H9 (cell line): ENCODE measurements around the gene TSGA10IP. TPM values are rescaled to one million over a fixed set of nuclear protein-coding genes. Genes with fewer than 3 reads are reported as not detected.

Source experiments
- DNase-seq: peaks from one replicate; pipeline ENCODE4 v3.0.0-alpha.2; 2017
- H2AFZ ChIP-seq: one replicate; pipeline ENCODE4 v1.6.1; 2013; ENCODE audit warnings: mild to moderate bottlenecking, low read length, control low read depth, moderate library complexity
- H2AK5ac ChIP-seq: 2 replicates; pipeline ENCODE4 v1.6.1; 2013; ENCODE audit warnings: low read length, control low read depth, mixed read lengths; ENCODE audit not compliant: insufficient read length
- H2BK120ac ChIP-seq: one replicate; pipeline ENCODE4 v1.6.1; 2013; ENCODE audit warnings: low read depth, mild to moderate bottlenecking, low read length, control low read depth, inconsistent platforms; ENCODE audit not compliant: poor library complexity, severe bottlenecking
- H2BK12ac ChIP-seq: 2 replicates; pipeline ENCODE4 v1.6.1; 2013; ENCODE audit warnings: low read length, control low read depth, mixed read lengths, low read depth; ENCODE audit not compliant: insufficient read length
- H2BK15ac ChIP-seq: 2 replicates; pipeline ENCODE4 v1.6.1; 2013; ENCODE audit warnings: low read depth, low read length, control low read depth
- H2BK20ac ChIP-seq: one replicate; pipeline ENCODE4 v1.6.1; 2013; ENCODE audit warnings: low read depth, mild to moderate bottlenecking, low read length, control low read depth, inconsistent platforms; ENCODE audit not compliant: poor library complexity, severe bottlenecking
- H2BK5ac ChIP-seq: 2 replicates; pipeline ENCODE4 v1.6.1; 2013; ENCODE audit warnings: low read length, control low read depth, mixed read lengths; ENCODE audit not compliant: insufficient read length
- H3K14ac ChIP-seq: 2 replicates; pipeline ENCODE4 v1.6.1; 2013; ENCODE audit warnings: low read length, control low read depth; ENCODE audit not compliant: insufficient read depth
- H3K18ac ChIP-seq: 2 replicates; pipeline ENCODE4 v1.6.1; 2013; ENCODE audit warnings: low read depth, mild to moderate bottlenecking, mixed read lengths, low read length, control low read depth; ENCODE audit not compliant: insufficient read length
- H3K23ac ChIP-seq: 2 replicates; pipeline ENCODE4 v1.6.1; 2013; ENCODE audit warnings: low read length, control low read depth, mixed read lengths, low read depth; ENCODE audit not compliant: insufficient read length
- H3K23me2 ChIP-seq: 2 replicates; pipeline ENCODE4 v1.6.1; 2013; ENCODE audit warnings: low read depth, mild to moderate bottlenecking, mixed read lengths, low read length, control low read depth; ENCODE audit not compliant: insufficient read length, poor library complexity, severe bottlenecking
- H3K27ac ChIP-seq: 2 replicates; pipeline ENCODE4 v1.5.1; 2013; ENCODE audit warnings: low read length, control low read depth, mixed read lengths, low read depth; ENCODE audit not compliant: insufficient read length
- H3K27me3 ChIP-seq: 2 replicates; pipeline ENCODE4 v1.6.1; 2013; ENCODE audit warnings: low read length, control low read depth, inconsistent platforms; ENCODE audit not compliant: insufficient read depth
- H3K4ac ChIP-seq: 2 replicates; pipeline ENCODE4 v1.6.1; 2013; ENCODE audit warnings: low read depth, mild to moderate bottlenecking, control low read depth, inconsistent platforms, low read length, moderate library complexity
- H3K4me1 ChIP-seq: 2 replicates; pipeline ENCODE4 v1.6.1; 2013; ENCODE audit warnings: low read length, control low read depth, inconsistent platforms; ENCODE audit not compliant: insufficient read depth
- H3K4me2 ChIP-seq: 2 replicates; pipeline ENCODE4 v1.6.1; 2013; ENCODE audit warnings: low read length, control low read depth, mixed read lengths; ENCODE audit not compliant: insufficient read length, insufficient read depth
- H3K56ac ChIP-seq: 2 replicates; pipeline ENCODE4 v1.6.1; 2013; ENCODE audit warnings: low read depth, mild to moderate bottlenecking, mixed read lengths, low read length, control low read depth; ENCODE audit not compliant: insufficient read length
- H3K79me1 ChIP-seq: 2 replicates; pipeline ENCODE4 v1.6.1; 2013; ENCODE audit warnings: low read depth, mild to moderate bottlenecking, moderate library complexity, low read length, control low read depth, inconsistent platforms; ENCODE audit not compliant: insufficient read depth, poor library complexity, severe bottlenecking
- H3K79me2 ChIP-seq: 2 replicates; pipeline ENCODE4 v1.6.1; 2013; ENCODE audit warnings: low read length, control low read depth, inconsistent platforms; ENCODE audit not compliant: insufficient read depth
- H3K9ac ChIP-seq: 2 replicates; pipeline ENCODE4 v1.6.1; 2013; ENCODE audit warnings: low read length, control low read depth, mixed read lengths; ENCODE audit not compliant: insufficient read length; ENCODE audit errors: extremely low read depth
- H3K9me3 ChIP-seq: one replicate; pipeline ENCODE4 v1.6.1; 2013; ENCODE audit warnings: low read depth, low read length, inconsistent platforms; ENCODE audit not compliant: control insufficient read depth
- H3T11ph ChIP-seq: one replicate; pipeline ENCODE4 v1.6.1; 2013; ENCODE audit warnings: mild to moderate bottlenecking, low read length, control low read depth, inconsistent platforms
- H4K20me1 ChIP-seq: one replicate; pipeline ENCODE4 v1.6.1; 2013; ENCODE audit not compliant: control insufficient read depth, insufficient read length, insufficient read depth
- H4K5ac ChIP-seq: 2 replicates; pipeline ENCODE4 v1.6.1; 2013; ENCODE audit warnings: low read depth, mild to moderate bottlenecking, mixed read lengths, low read length, control low read depth; ENCODE audit not compliant: insufficient read length
- H4K8ac ChIP-seq: replicated peaks from 2 replicates; pipeline ENCODE4 v1.6.1; 2013; ENCODE audit warnings: low read length, control low read depth, mixed read lengths, low read depth; ENCODE audit not compliant: insufficient read length
- H4K91ac ChIP-seq: 2 replicates; pipeline ENCODE4 v1.6.1; 2013; ENCODE audit warnings: low read depth, mild to moderate bottlenecking, moderate library complexity, mixed read lengths, low read length, control low read depth; ENCODE audit not compliant: insufficient read length
- H3K27ac Mint-ChIP-seq, 3 experiments: 2 replicates in 2 of 3; 3 replicates in 1 of 3; pipeline ENCODE4 v1.8.0; 2020 to 2021; ENCODE audit warnings: mixed read lengths in 3 of 3, mild to moderate bottlenecking in 1 of 3, moderate library complexity in 1 of 3
- H3K27me3 Mint-ChIP-seq: 2 replicates; pipeline ENCODE4 v1.8.0; 2021; ENCODE audit warnings: low read depth, mild to moderate bottlenecking, moderate library complexity, mixed read lengths
- H3K36me3 Mint-ChIP-seq, 3 experiments: 2 replicates in 2 of 3; 3 replicates in 1 of 3; pipeline ENCODE4 v1.8.0; 2020 to 2021; ENCODE audit warnings: low read depth in 3 of 3, mixed read lengths in 3 of 3; ENCODE audit not compliant: insufficient read depth in 1 of 3
- H3K4me1 Mint-ChIP-seq, 2 experiments: 2 replicates each; pipeline ENCODE4 v1.8.0; 2020; ENCODE audit warnings: mixed read lengths in 2 of 2
- H3K4me3 Mint-ChIP-seq, 2 experiments: 2 replicates in 1 of 2; 3 replicates in 1 of 2; pipeline ENCODE4 v1.8.0; 2020 to 2021; ENCODE audit warnings: mild to moderate bottlenecking in 2 of 2, mixed read lengths in 2 of 2, moderate library complexity in 1 of 2
- H3K9me3 Mint-ChIP-seq, 2 experiments: 2 replicates in 1 of 2; 3 replicates in 1 of 2; pipeline ENCODE4 v1.8.0; 2020; ENCODE audit warnings: mild to moderate bottlenecking in 2 of 2, mixed read lengths in 2 of 2, moderate library complexity in 1 of 2
- WGBS: extraction: QIAGEN DNeasy Blood & Tissue Kit; methylation state at CpG from one replicate; pipeline ENCODE4 v1.1.7; 2013; ENCODE audit warnings: missing lambda C conversion rate, low lambda C conversion rate, mixed read lengths; ENCODE audit not compliant: insufficient read length; ENCODE audit errors: extremely low coverage; 5-methylcytosine and 5-hydroxymethylcytosine counted together
- total RNA-seq: library from RNA; stranded (reverse); gene quantifications from 2 replicates; pipeline ENCODE4 v1.2.1, GENCODE V29; 2021
- TF ChIP-seq, protein P1 (sequence below): fragments of 200-600 bp; sonication (generic); conservative IDR thresholded peaks from 3 replicates; pipeline ENCODE4 v1.8.0; 2021; ENCODE audit warnings: antibody characterized with exemption, mild to moderate bottlenecking

TSGA10IP gene
- total RNA-seq, 1 experiment from 2014 or later: 2.2 TPM

DNA sequence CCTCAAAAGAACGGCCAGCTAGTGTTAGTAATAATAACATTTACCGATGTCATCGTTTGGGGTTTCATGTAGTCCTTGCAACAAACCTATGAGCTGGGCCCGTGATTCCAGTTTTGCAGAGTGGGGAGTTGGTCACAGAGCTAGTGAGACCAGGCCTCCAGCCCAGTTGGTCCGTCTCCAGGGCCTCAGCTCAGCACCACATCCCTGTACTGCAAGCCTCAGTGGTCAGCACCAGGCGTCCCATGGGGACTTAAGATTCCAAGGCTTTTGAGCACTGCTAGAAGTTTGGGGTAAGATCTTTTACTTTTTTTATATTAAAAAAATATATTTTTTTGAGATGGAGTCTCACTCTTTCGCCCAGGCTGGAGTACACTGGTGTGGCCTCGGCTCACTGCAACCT is 1.1 kb upstream of the TSGA10IP start:
- Mint-ChIP-seq H3K9me3 (no peaks in the 10 kb centered on the region; a peak in 1 of 5 replicates), H3K27me3 (peaks cover 23% of the 10 kb centered on the region), H3K36me3 (peaks cover 0 to 13% (median 0%) of the 10 kb centered on the region in 3 experiments; a peak in 4 of 7 replicates), H3K4me1 (peaks cover 31 to 44% of the 10 kb centered on the region in 2 experiments), H3K4me3 (no peak overlapping the region), H3K27ac (no peak overlapping the region)
- no peak overlapping the region for H2BK15ac ChIP-seq
- no peak overlapping the region for H4K5ac ChIP-seq
- no peak overlapping the region for H4K91ac ChIP-seq
- H2BK20ac ChIP-seq: no peak overlapping the region
- no peak overlapping the region for H3K18ac ChIP-seq
- no peak overlapping the region for H2BK5ac ChIP-seq
- peaks cover 8% of the 10 kb centered on the region for H3K23me2 ChIP-seq
- no peak overlapping the region for H3T11ph ChIP-seq
- H3K23ac ChIP-seq: no peak overlapping the region
- H3K79me2 ChIP-seq: no peaks in the 10 kb centered on the region
- no peak overlapping the region for H2AFZ ChIP-seq
- no peaks in the 10 kb centered on the region for H3K27me3 ChIP-seq
- no peak overlapping the region for H3K9ac ChIP-seq
- H3K14ac ChIP-seq: no peak overlapping the region
- H4K20me1 ChIP-seq: no peaks in the 10 kb centered on the region
- no peak overlapping the region for H2BK120ac ChIP-seq
- H4K8ac ChIP-seq: no peak overlapping the region
- H3K4me1 ChIP-seq: peaks cover 11% of the 10 kb centered on the region
- TF ChIP-seq, protein P1, sequence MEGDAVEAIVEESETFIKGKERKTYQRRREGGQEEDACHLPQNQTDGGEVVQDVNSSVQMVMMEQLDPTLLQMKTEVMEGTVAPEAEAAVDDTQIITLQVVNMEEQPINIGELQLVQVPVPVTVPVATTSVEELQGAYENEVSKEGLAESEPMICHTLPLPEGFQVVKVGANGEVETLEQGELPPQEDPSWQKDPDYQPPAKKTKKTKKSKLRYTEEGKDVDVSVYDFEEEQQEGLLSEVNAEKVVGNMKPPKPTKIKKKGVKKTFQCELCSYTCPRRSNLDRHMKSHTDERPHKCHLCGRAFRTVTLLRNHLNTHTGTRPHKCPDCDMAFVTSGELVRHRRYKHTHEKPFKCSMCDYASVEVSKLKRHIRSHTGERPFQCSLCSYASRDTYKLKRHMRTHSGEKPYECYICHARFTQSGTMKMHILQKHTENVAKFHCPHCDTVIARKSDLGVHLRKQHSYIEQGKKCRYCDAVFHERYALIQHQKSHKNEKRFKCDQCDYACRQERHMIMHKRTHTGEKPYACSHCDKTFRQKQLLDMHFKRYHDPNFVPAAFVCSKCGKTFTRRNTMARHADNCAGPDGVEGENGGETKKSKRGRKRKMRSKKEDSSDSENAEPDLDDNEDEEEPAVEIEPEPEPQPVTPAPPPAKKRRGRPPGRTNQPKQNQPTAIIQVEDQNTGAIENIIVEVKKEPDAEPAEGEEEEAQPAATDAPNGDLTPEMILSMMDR: no peak
- H3K27ac ChIP-seq: no peak overlapping the region
- H3K79me1 ChIP-seq: no peaks in the 10 kb centered on the region
- H3K4ac ChIP-seq: no peak overlapping the region
- no peak overlapping the region for H2BK12ac ChIP-seq
- H2AK5ac ChIP-seq: no peak overlapping the region
- H3K4me2 ChIP-seq: no peak overlapping the region
- no peaks in the 10 kb centered on the region for H3K9me3 ChIP-seq
- DNase-seq: no peak
- H3K56ac ChIP-seq: no peak overlapping the region
- no CpG with 5 or more reads among the region's 8 CpGs for WGBS
